ENCODE data around the gene RASIP1. TPM values are rescaled to one million over a fixed set of nuclear protein-coding genes. Genes with fewer than 3 reads are reported as not detected.
A peak's percentile ranks its signal among the peaks of the same experiment; 100 is the strongest.

RASIP1 gene
- total and polyA plus RNA-seq, 2 of the 8 experiments (the other 6 are each of a cell fraction or from before 2014, with no cell fraction given), result 9.3 to 11.4 TPM

DNA sequence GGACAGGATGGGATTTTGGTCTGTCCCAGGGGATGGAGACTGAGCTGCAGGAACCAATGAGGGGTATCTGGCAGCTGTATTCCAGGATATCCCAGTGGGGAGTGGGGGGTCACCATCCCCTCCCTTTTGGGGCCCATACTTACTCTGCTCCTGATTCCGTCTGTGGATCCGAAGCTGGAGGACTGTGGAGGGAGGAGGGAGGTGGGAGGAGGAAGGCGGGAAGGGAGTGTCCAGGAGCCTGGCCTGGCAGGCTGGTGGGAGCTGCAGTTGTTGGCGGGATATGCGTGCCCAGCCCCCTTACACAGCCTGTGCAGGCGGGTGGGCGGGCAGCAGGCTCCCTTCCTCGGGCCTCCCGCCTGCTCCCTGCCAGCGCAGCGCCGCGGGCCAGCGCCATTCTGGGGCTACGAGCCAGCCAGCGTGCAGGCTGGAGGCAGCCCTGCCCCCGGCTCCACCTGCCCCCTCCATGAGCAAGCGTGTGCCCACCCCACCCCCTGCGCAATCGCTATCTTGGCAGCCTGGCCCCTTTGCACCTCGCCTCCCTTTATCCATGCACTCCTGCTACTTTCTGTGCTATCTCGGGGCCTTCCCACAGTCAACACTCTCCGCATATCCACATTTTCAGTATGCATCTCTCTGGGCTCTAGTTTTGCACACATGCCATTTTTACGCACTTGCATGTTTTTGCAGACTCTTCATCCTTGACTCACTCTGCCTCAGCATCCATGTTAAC is 23.7 kb downstream of the RASIP1 start:
- Histone ChIP-seq H3K4me2 (ENCODE audit: insufficient read depth in 1 of 2, low read depth in 2 of 2, low read length in 2 of 2) (peak overlapping the region; percentile 52 to 78), H4K20me1 (replicated peaks in 1 of 2; ENCODE audit: control insufficient read depth in 1 of 2, insufficient read depth in 2 of 2, low read length in 2 of 2) (no peaks in the 10 kb centered on the region), H3K18ac (ENCODE audit: extremely low read depth, low read length) (peak overlapping the region; percentile 55; the same call in 1 of the 2 replicates), H3K27me3 (replicated peaks in 1 of 4; ENCODE audit: control insufficient read depth in 3 of 4, extremely low read depth in 1 of 4, insufficient read depth in 3 of 4, low read length in 3 of 4) (no peaks in the 10 kb centered on the region), H4K8ac (ENCODE audit: extremely low read depth, insufficient read depth, low read length) (no peak overlapping the region), H3K23me2 (ENCODE audit: low read depth, low read length) (peaks cover 21% of the 10 kb centered on the region; the same call in 1 of the 2 replicates), H3K23ac (ENCODE audit: insufficient read length) (no peak overlapping the region), H3K9me3 (ENCODE audit: insufficient read depth in 2 of 2, low read depth in 1 of 2, low read length in 1 of 2) (no peaks in the 10 kb centered on the region), H3K79me2 (ENCODE audit: control insufficient read depth in 1 of 2, insufficient read depth in 2 of 2, low read length in 2 of 2) (no peaks in the 10 kb centered on the region), H2BK12ac (ENCODE audit: low read depth, low read length) (0 out of 2 replicates have a peak overlapping the region, but pooled peaks have one; percentile 43), H3K79me1 (ENCODE audit: low read depth, low read length) (no peaks in the 10 kb centered on the region), H3K4ac (replicated peaks; ENCODE audit: insufficient read length, low read depth, low read length) (no peak overlapping the region), H3K4me3 (ENCODE audit: extremely low read depth in 1 of 4, insufficient read depth in 2 of 4, low read depth in 3 of 4, low read length in 4 of 4) (peak overlapping the region in 3 of 4 experiments; percentile 4 to 48 (median 27); a peak in 4 of 8 replicates), H2AFZ (ENCODE audit: low read length) (0 out of 2 replicates have a peak overlapping the region, but pooled peaks have one; percentile 34), H2BK5ac (ENCODE audit: low read depth, low read length) (no peak overlapping the region), H3K14ac (ENCODE audit: insufficient read length) (no peak overlapping the region), H3K56ac (replicated peaks; ENCODE audit: insufficient read length, low read depth, low read length) (no peak overlapping the region), H2AK5ac (ENCODE audit: low read depth, low read length) (no peak overlapping the region; the same call in 1 of the 2 replicates), H3K4me1 (replicated peaks in 1 of 4; ENCODE audit: control insufficient read depth in 3 of 4, insufficient read depth in 4 of 4, low read length in 3 of 4) (peaks cover 0 to 31% (median 14%) of the 10 kb centered on the region in 4 experiments; a peak in 6 of 7 replicates), H3K9ac (replicated peaks in 1 of 4; ENCODE audit: extremely low read depth in 1 of 4, low read depth in 3 of 4, low read length in 3 of 4) (peak overlapping the region in 1 of 4 experiments; percentile 7; a peak in 1 of 7 replicates), H3K36me3 (ENCODE audit: control insufficient read depth in 2 of 4, insufficient read depth in 4 of 4, low read length in 3 of 4) (no peaks in the 10 kb centered on the region), H3K27ac (ENCODE audit: low read depth, low read length) (no peak overlapping the region), H4K91ac (replicated peaks; ENCODE audit: insufficient read length, low read length) (no peak overlapping the region), H2BK15ac (ENCODE audit: low read length) (no peak overlapping the region; the same call in 1 of the 2 replicates), H2BK20ac (ENCODE audit: low read length) (no peak overlapping the region), H4K5ac (ENCODE audit: insufficient read length, low read depth, low read length) (peak overlapping the region; percentile 44), H2BK120ac (replicated peaks; ENCODE audit: low read depth, low read length) (no peak overlapping the region)
- POLR2A ChIA-PET (ENCODE audit: partially characterized antibody), result interaction anchor here (0.6 to 7.7 kb wide), 9 partner anchors 9 to 71 kb away, joined by 3 to 59 read pairs (median 3); partner anchors contain the start of genes CA11 and FUT2
- 28% methylated on average over 13 of the region's 24 CpGs; no CpG with 5 or more reads in 1 of the 2 experiments for WGBS, 2 experiments (ENCODE audit: extremely low coverage in 1 of 2, insufficient coverage in 1 of 2, insufficient read length in 1 of 2, insufficient replicate concordance in 2 of 2, low coverage in 1 of 2, low lambda C conversion rate in 2 of 2, missing lambda C conversion rate in 1 of 2)
- CTCF ChIA-PET (ENCODE audit: partially characterized antibody), result interaction anchor here (0.6 to 8.2 kb wide), 10 partner anchors 9 to 590 kb away, joined by 3 to 53 read pairs (median 5); partner anchors contain the start of genes CA11, FUT2 and HSD17B14
- no peak for FAIRE-seq
- peak in 1 of 2 experiments; percentile 68 for DNase-seq (ENCODE audit: low read depth in 1 of 2, low spot score in 2 of 2)
- TF ChIP-seq EGR1 (IDR thresholded peaks at IDR 0.05; ENCODE audit: borderline replicate concordance, low read depth, low read length) (peak; percentile 17; the same call in 1 of the 2 replicates), ASH2L (IDR thresholded peaks at IDR 0.05; ENCODE audit: low read length) (no peak), ZNF274 (IDR thresholded peaks at IDR 0.05; ENCODE audit: borderline replicate concordance, extremely low read depth, low read length) (no peak), RBBP5 (IDR thresholded peaks at IDR 0.05; ENCODE audit: borderline replicate concordance, low read depth, low read length) (0 out of 2 replicates have a peak, but pooled peaks have one; percentile 30), YY1 (IDR thresholded peaks at IDR 0.05; ENCODE audit: low read depth, low read length) (peak; percentile 48; the same call in 1 of the 2 replicates)
- TF ChIP-seq, protein P1, sequence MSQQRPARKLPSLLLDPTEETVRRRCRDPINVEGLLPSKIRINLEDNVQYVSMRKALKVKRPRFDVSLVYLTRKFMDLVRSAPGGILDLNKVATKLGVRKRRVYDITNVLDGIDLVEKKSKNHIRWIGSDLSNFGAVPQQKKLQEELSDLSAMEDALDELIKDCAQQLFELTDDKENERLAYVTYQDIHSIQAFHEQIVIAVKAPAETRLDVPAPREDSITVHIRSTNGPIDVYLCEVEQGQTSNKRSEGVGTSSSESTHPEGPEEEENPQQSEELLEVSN (IDR thresholded peaks at IDR 0.05), result peak; percentile 56; the same call in 1 of the 2 replicates

Measured in H1 (cell line).